ENCODE data around the gene RUFY1.
A peak's percentile ranks its signal among the peaks of the same experiment; 100 is the strongest.

RUFY1 gene

GRCh38 chr5:179564526-179564925 is 14.2 kb downstream of the RUFY1 start:
- Histone ChIP-seq H3K4me3 (ENCODE audit: insufficient read depth, low read depth, low read length) (no peak overlapping the region), H3K4me1 (ENCODE audit: control insufficient read depth, insufficient read depth, low read length) (no peaks in the 10 kb centered on the region), H3K36me3 (ENCODE audit: control insufficient read depth, insufficient read depth, low read length) (peaks cover 43% of the 10 kb centered on the region), H3K27ac (ENCODE audit: insufficient read depth, low read depth, low read length, poor library complexity, severe bottlenecking) (no peak overlapping the region), H3K9me3 (ENCODE audit: control insufficient read depth, low read length) (no peaks in the 10 kb centered on the region), H3K27me3 (ENCODE audit: control insufficient read depth, insufficient read depth, low read length, poor library complexity, severe bottlenecking) (no peaks in the 10 kb centered on the region)
- 73 to 100% methylated on average over 1 to 2 of the region's 2 CpGs for WGBS, 2 experiments

DNA sequence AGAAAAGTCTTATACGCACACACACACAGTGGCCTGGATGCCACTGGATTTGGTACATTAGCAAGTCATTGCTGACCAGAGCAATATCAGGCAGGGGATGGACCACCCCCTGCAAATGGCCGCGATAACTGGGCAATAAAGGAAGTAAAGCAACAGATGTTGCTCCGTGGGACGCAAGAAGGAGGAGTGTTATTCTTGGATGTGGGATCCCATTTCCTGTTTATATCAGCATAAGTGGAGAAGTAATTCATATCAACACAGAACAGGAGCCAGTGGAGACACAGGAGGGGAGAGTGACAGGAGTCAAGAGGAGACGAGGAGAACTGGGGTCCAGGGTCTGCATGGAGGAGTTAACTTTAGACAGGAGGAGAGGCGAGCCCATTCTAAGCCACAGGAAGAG is 18.4 kb downstream of the RUFY1 start:
- peaks cover 39% of the 10 kb centered on the region for H3K36me3 ChIP-seq (ENCODE audit: control insufficient read depth, insufficient read depth, low read length)
- H3K4me3 ChIP-seq (ENCODE audit: insufficient read depth, low read depth, low read length): no peak overlapping the region
- no peaks in the 10 kb centered on the region for H3K9me3 ChIP-seq (ENCODE audit: control insufficient read depth, low read length)
- no peaks in the 10 kb centered on the region for H3K4me1 ChIP-seq (ENCODE audit: control insufficient read depth, insufficient read depth, low read length)
- no peaks in the 10 kb centered on the region for H3K27me3 ChIP-seq (ENCODE audit: control insufficient read depth, insufficient read depth, low read length, poor library complexity, severe bottlenecking)
- H3K27ac ChIP-seq (ENCODE audit: insufficient read depth, low read depth, low read length, poor library complexity, severe bottlenecking): no peak overlapping the region
- WGBS, 2 experiments: 95 to 96% methylated on average over 7 of the region's 7 CpGs

DNA sequence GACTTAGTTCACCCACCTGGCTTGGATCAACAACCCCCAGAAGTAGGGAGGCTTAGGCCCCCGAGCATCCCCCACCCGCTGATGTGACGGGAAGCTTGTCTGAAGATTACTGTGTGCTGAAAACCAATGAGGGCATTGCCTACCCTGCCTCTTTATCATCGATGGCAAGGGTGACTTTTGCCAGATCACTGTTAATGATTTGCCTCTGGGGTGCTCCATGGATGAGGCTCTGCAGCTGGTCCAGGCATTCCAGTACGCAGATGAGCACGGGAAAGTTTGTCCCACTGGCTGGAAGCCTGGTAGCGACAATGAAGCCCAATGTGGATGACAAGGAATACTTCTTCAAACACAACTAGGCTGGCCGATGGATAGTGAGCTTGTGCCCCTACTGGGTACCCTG is 22.0 kb downstream of the RUFY1 start:
- Histone ChIP-seq H3K9me3 (ENCODE audit: control insufficient read depth, low read length) (no peaks in the 10 kb centered on the region), H3K4me3 (ENCODE audit: insufficient read depth, low read depth, low read length) (no peak overlapping the region), H3K27ac (ENCODE audit: insufficient read depth, low read depth, low read length, poor library complexity, severe bottlenecking) (no peak overlapping the region), H3K36me3 (ENCODE audit: control insufficient read depth, insufficient read depth, low read length) (peaks cover 38% of the 10 kb centered on the region), H3K27me3 (ENCODE audit: control insufficient read depth, insufficient read depth, low read length, poor library complexity, severe bottlenecking) (no peaks in the 10 kb centered on the region), H3K4me1 (ENCODE audit: control insufficient read depth, insufficient read depth, low read length) (no peaks in the 10 kb centered on the region)
- WGBS, 2 experiments: 96% methylated on average over 8 of the region's 8 CpGs

GRCh38 chr5:179577286-179577960 is 27.1 kb downstream of the RUFY1 start:
- Histone ChIP-seq H3K27me3 (ENCODE audit: control insufficient read depth, insufficient read depth, low read length, poor library complexity, severe bottlenecking) (no peaks in the 10 kb centered on the region), H3K4me3 (ENCODE audit: insufficient read depth, low read depth, low read length) (no peak overlapping the region), H3K4me1 (ENCODE audit: control insufficient read depth, insufficient read depth, low read length) (no peaks in the 10 kb centered on the region), H3K27ac (ENCODE audit: insufficient read depth, low read depth, low read length, poor library complexity, severe bottlenecking) (no peak overlapping the region), H3K9me3 (ENCODE audit: control insufficient read depth, low read length) (no peaks in the 10 kb centered on the region), H3K36me3 (ENCODE audit: control insufficient read depth, insufficient read depth, low read length) (peaks cover 24% of the 10 kb centered on the region)
- WGBS, 2 experiments: 94 to 95% methylated on average over 36 to 42 of the region's 42 CpGs

DNA sequence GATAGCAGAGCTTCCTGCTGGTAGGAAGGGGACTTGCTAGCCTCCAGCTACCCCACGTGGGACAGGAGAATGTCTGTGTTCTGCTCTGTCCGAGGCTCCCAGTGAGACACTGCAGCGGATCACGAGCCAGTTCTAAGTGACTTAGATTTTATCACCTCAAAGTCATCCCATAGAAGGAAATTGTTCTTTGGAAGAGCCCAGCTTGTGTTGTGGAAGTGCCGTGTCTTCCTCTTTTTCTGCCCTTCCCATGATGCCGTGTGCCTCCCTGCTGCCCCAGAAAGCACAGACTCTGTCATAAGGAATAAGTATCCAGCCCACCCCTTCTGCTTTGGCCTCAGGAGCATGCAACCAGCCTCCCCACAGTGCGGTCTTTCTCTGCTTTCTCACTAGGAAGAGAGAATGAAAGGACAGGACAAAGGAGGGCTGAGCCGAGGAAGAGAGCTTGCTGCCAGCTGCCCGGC is 35.6 kb downstream of the RUFY1 start:
- no peaks in the 10 kb centered on the region for H3K27me3 ChIP-seq (ENCODE audit: control insufficient read depth, insufficient read depth, low read length, poor library complexity, severe bottlenecking)
- H3K9me3 ChIP-seq (ENCODE audit: control insufficient read depth, low read length): no peaks in the 10 kb centered on the region
- no peak overlapping the region for H3K4me3 ChIP-seq (ENCODE audit: insufficient read depth, low read depth, low read length)
- H3K4me1 ChIP-seq (ENCODE audit: control insufficient read depth, insufficient read depth, low read length): peaks cover 16% of the 10 kb centered on the region
- H3K36me3 ChIP-seq (ENCODE audit: control insufficient read depth, insufficient read depth, low read length): peaks cover 28% of the 10 kb centered on the region
- 44 to 53% methylated on average over 9 of the region's 9 CpGs for WGBS, 2 experiments
- H3K27ac ChIP-seq (ENCODE audit: insufficient read depth, low read depth, low read length, poor library complexity, severe bottlenecking): peak overlapping the region; percentile 90

DNA sequence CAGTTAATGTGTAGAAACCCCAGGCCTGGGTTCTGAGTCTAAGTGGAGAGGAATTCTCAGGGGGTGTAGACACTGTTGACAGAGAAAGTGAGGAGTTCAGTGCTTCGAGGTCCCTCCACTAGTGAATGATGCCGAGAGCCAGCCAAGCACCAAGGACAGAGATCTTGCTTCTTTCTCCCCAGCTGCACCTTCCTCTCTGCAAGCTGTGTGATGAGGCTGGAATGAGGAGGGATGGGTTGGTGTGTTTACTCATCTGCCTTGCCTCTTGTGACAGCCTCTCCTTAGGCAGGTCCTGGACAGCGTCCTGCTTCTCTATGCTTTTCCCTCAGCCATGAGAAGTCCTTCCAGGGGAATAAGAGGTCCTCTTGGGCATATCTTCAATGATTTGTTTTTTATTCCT is 37.8 kb downstream of the RUFY1 start:
- Histone ChIP-seq H3K27ac (ENCODE audit: insufficient read depth, low read depth, low read length, poor library complexity, severe bottlenecking) (no peak overlapping the region), H3K9me3 (ENCODE audit: control insufficient read depth, low read length) (no peaks in the 10 kb centered on the region), H3K4me3 (ENCODE audit: insufficient read depth, low read depth, low read length) (no peak overlapping the region), H3K27me3 (ENCODE audit: control insufficient read depth, insufficient read depth, low read length, poor library complexity, severe bottlenecking) (no peaks in the 10 kb centered on the region), H3K36me3 (ENCODE audit: control insufficient read depth, insufficient read depth, low read length) (peaks cover 31% of the 10 kb centered on the region), H3K4me1 (ENCODE audit: control insufficient read depth, insufficient read depth, low read length) (peaks cover 16% of the 10 kb centered on the region)
- 94 to 98% methylated on average over 3 of the region's 3 CpGs for WGBS, 2 experiments

GRCh38 chr5:179595916-179596315 is 45.6 kb downstream of the RUFY1 start:
- H3K27ac ChIP-seq (ENCODE audit: insufficient read depth, low read depth, low read length, poor library complexity, severe bottlenecking): no peak overlapping the region
- peaks cover 59% of the 10 kb centered on the region for H3K36me3 ChIP-seq (ENCODE audit: control insufficient read depth, insufficient read depth, low read length)
- H3K9me3 ChIP-seq (ENCODE audit: control insufficient read depth, low read length): no peaks in the 10 kb centered on the region
- H3K4me3 ChIP-seq (ENCODE audit: insufficient read depth, low read depth, low read length): no peak overlapping the region
- no peaks in the 10 kb centered on the region for H3K4me1 ChIP-seq (ENCODE audit: control insufficient read depth, insufficient read depth, low read length)
- WGBS, 2 experiments: 97% methylated on average over 6 of the region's 6 CpGs
- no peaks in the 10 kb centered on the region for H3K27me3 ChIP-seq (ENCODE audit: control insufficient read depth, insufficient read depth, low read length, poor library complexity, severe bottlenecking)

- no peaks in the 10 kb centered on the region for H3K27me3 ChIP-seq (ENCODE audit: control insufficient read depth, insufficient read depth, low read length, poor library complexity, severe bottlenecking)
- H3K4me3 ChIP-seq (ENCODE audit: insufficient read depth, low read depth, low read length): no peak overlapping the region
- H3K27ac ChIP-seq (ENCODE audit: insufficient read depth, low read depth, low read length, poor library complexity, severe bottlenecking): no peak overlapping the region
- peaks cover 57% of the 10 kb centered on the region for H3K36me3 ChIP-seq (ENCODE audit: control insufficient read depth, insufficient read depth, low read length)
- 91% methylated on average over 13 of the region's 13 CpGs for WGBS, 2 experiments
- H3K9me3 ChIP-seq (ENCODE audit: control insufficient read depth, low read length): no peaks in the 10 kb centered on the region
- H3K4me1 ChIP-seq (ENCODE audit: control insufficient read depth, insufficient read depth, low read length): no peaks in the 10 kb centered on the region
Measured at GRCh38 chr5:179596421-179596820, 46.1 kb downstream of the RUFY1 start.

- no peaks in the 10 kb centered on the region for H3K9me3 ChIP-seq (ENCODE audit: control insufficient read depth, low read length)
- H3K4me3 ChIP-seq (ENCODE audit: insufficient read depth, low read depth, low read length): no peak overlapping the region
- H3K36me3 ChIP-seq (ENCODE audit: control insufficient read depth, insufficient read depth, low read length): peaks cover 53% of the 10 kb centered on the region
- H3K4me1 ChIP-seq (ENCODE audit: control insufficient read depth, insufficient read depth, low read length): no peaks in the 10 kb centered on the region
- H3K27me3 ChIP-seq (ENCODE audit: control insufficient read depth, insufficient read depth, low read length, poor library complexity, severe bottlenecking): no peaks in the 10 kb centered on the region
- WGBS, 2 experiments: 84 to 86% methylated on average over 7 to 9 of the region's 9 CpGs
- no peak overlapping the region for H3K27ac ChIP-seq (ENCODE audit: insufficient read depth, low read depth, low read length, poor library complexity, severe bottlenecking)
Measured at GRCh38 chr5:179599100-179599499, 48.7 kb downstream of the RUFY1 start.

DNA sequence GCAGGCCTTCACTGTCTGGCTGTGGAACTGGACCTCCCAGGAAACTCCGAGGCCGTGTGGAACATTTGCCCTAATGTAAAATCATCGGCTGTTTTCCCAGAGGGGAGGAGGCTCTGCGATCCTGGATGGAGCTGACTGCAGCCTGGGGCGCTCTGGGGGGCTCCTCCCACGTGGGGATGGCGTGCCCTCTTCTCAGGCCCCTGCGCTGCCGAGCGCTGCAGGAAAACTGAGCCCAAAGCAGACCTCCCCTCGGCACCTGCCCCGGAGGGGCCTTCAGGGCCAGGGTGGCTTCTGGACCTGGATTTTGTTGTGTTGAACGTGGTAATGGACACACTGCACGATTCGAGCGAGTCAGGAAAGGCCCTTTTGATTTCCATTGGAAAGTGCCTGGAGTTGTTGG is 49.2 kb downstream of the RUFY1 start:
- no peaks in the 10 kb centered on the region for H3K9me3 ChIP-seq (ENCODE audit: control insufficient read depth, low read length)
- 96% methylated on average over 16 of the region's 16 CpGs for WGBS, 2 experiments
- peaks cover 51% of the 10 kb centered on the region for H3K36me3 ChIP-seq (ENCODE audit: control insufficient read depth, insufficient read depth, low read length)
- H3K4me3 ChIP-seq (ENCODE audit: insufficient read depth, low read depth, low read length): no peak overlapping the region
- H3K4me1 ChIP-seq (ENCODE audit: control insufficient read depth, insufficient read depth, low read length): no peaks in the 10 kb centered on the region
- H3K27ac ChIP-seq (ENCODE audit: insufficient read depth, low read depth, low read length, poor library complexity, severe bottlenecking): no peak overlapping the region
- no peaks in the 10 kb centered on the region for H3K27me3 ChIP-seq (ENCODE audit: control insufficient read depth, insufficient read depth, low read length, poor library complexity, severe bottlenecking)

Data from ectodermal cell (in vitro differentiated cells).